ENCODE data around the gene SFMBT1. TPM values are rescaled to one million over a fixed set of nuclear protein-coding genes. Genes with fewer than 3 reads are reported as not detected.

The SFMBT1 gene
- total RNA-seq, 1 donor from 2014 or later = 17.3 TPM

- no peak overlapping the region for H3K27ac ChIP-seq
- H3K4me1 ChIP-seq = no peaks in the 10 kb centered on the region
- intact Hi-C loops (cut with DNase I) = no loop called here
- H3K4me3 ChIP-seq = no peak overlapping the region
- H3K36me3 ChIP-seq = no peaks in the 10 kb centered on the region
- H3K9me3 ChIP-seq = no peaks in the 10 kb centered on the region
- ATAC-seq (peak; percentile 74 to 76), DNase-seq (no peak)
- TF ChIP-seq CTCF (IDR thresholded peaks at IDR 0.05) = no peak
- H3K27me3 ChIP-seq (ENCODE audit: low read depth) = no peaks in the 10 kb centered on the region
Measured at GRCh38 chr3:52998771-52999513, 46.9 kb downstream of the SFMBT1 start.

GRCh38 chr3:52990637-52991036 is 55.2 kb downstream of the SFMBT1 start:
- Histone ChIP-seq H3K4me3 (no peak overlapping the region), H3K27me3 (ENCODE audit: low read depth) (no peaks in the 10 kb centered on the region), H3K4me1 (no peaks in the 10 kb centered on the region), H3K9me3 (no peaks in the 10 kb centered on the region), H3K36me3 (no peaks in the 10 kb centered on the region), H3K27ac (no peak overlapping the region)
- ATAC-seq (no peak), DNase-seq (no peak)
- TF ChIP-seq CTCF (IDR thresholded peaks at IDR 0.05) = no peak
- intact Hi-C loops (cut with DNase I) = no loop called here

DNA sequence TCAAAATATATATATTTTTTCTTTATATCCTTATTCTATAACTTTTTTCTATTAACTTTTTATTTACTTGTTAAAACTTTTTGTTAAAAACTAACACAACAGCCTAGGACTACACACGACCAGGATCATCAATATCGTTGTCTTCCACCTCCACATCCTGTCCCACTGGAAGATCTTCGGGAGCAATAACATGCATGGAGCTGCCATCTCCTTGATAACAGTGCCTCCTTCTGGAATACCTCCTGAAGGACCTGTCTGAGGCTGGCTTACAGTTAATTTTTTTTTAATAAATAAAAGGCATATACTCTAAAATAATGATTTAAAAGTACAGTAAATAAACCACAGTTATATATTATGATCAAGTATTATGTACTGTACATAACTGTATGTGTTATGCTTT is 58.9 kb downstream of the SFMBT1 start:
- Histone ChIP-seq H3K4me1 (peaks cover 12% of the 10 kb centered on the region), H3K9me3 (no peaks in the 10 kb centered on the region), H3K27ac (no peak overlapping the region), H3K4me3 (no peak overlapping the region), H3K27me3 (ENCODE audit: low read depth) (no peaks in the 10 kb centered on the region), H3K36me3 (no peaks in the 10 kb centered on the region)
- no peak for DNase-seq
- intact Hi-C loops (cut with DNase I) = no loop called here
- no peak for ATAC-seq
- TF ChIP-seq CTCF (IDR thresholded peaks at IDR 0.05) = peak; percentile 24

DNA sequence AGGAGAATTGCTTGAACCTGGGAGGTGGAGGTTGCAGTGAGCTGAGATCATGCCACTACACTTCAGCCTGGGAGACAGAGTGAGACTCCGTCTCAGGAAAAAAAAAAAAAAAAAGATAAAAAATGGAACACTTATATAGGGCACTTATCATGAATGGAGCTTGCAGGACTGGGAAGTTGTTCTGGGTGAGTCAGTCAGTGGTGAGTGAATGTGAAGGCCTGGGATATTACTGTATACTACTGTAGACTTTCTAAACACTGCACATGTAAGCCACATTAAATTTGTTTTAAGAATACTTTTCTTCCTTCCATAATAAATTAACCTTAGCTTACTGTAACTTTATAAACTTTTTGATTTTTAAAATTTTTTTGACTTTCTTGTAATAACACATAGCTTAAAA is 59.8 kb downstream of the SFMBT1 start:
- TF ChIP-seq CTCF (IDR thresholded peaks at IDR 0.05) = no peak
- H3K4me1 ChIP-seq = peaks cover 12% of the 10 kb centered on the region
- H3K4me3 ChIP-seq = no peak overlapping the region
- no peaks in the 10 kb centered on the region for H3K9me3 ChIP-seq
- H3K27ac ChIP-seq = no peak overlapping the region
- DNase-seq = no peak
- no peak for ATAC-seq
- intact Hi-C loops (cut with DNase I) = no loop called here
- H3K36me3 ChIP-seq = no peaks in the 10 kb centered on the region
- H3K27me3 ChIP-seq (ENCODE audit: low read depth) = no peaks in the 10 kb centered on the region

- H3K27ac ChIP-seq = peak overlapping the region; percentile 24
- TF ChIP-seq CTCF (IDR thresholded peaks at IDR 0.05) = no peak
- no peaks in the 10 kb centered on the region for H3K9me3 ChIP-seq
- no peaks in the 10 kb centered on the region for H3K36me3 ChIP-seq
- intact Hi-C loops (cut with DNase I) = no loop called here
- DNase-seq (no peak), ATAC-seq (peak; percentile 11 to 23)
- H3K4me1 ChIP-seq = peaks cover 12% of the 10 kb centered on the region
- no peak overlapping the region for H3K4me3 ChIP-seq
- H3K27me3 ChIP-seq (ENCODE audit: low read depth) = no peaks in the 10 kb centered on the region
Measured at GRCh38 chr3:52983828-52984227, 62.0 kb downstream of the SFMBT1 start.

Data from lower lobe of right lung (tissue), 2 donors.